ENCODE data around the gene RELN.

DNA sequence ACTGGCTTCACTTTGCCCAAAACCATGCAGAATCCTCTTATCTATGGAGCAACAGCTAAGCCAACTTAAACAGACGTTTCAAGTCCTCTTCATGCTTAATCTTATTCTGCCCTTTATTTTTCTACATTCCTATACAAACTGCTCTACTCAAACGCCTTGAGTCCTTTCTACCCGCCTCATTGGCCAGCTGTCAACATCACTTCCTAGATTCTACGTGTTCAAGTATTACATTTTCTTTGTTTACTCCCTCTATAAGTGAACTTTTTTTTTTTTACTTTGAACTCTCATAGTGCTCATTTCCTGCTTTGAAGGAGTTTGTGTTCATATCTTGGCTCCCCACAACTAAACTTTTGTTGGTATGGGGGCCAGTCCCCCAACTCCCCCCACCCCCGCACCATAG lies 514.5 kb downstream of the RELN start:
- TF ChIP-seq WT1 (tag by site-specific recombination; IDR thresholded peaks at IDR 0.05) = no peak
- TF ChIP-seq YY2 (tag by site-specific recombination; IDR thresholded peaks at IDR 0.05) = no peak
- TF ChIP-seq CTCF (tag by site-specific recombination; IDR thresholded peaks at IDR 0.05) = no peak
- TF ChIP-seq YY1 (tag by site-specific recombination; IDR thresholded peaks at IDR 0.05) = no peak
- TF ChIP-seq, protein P1, sequence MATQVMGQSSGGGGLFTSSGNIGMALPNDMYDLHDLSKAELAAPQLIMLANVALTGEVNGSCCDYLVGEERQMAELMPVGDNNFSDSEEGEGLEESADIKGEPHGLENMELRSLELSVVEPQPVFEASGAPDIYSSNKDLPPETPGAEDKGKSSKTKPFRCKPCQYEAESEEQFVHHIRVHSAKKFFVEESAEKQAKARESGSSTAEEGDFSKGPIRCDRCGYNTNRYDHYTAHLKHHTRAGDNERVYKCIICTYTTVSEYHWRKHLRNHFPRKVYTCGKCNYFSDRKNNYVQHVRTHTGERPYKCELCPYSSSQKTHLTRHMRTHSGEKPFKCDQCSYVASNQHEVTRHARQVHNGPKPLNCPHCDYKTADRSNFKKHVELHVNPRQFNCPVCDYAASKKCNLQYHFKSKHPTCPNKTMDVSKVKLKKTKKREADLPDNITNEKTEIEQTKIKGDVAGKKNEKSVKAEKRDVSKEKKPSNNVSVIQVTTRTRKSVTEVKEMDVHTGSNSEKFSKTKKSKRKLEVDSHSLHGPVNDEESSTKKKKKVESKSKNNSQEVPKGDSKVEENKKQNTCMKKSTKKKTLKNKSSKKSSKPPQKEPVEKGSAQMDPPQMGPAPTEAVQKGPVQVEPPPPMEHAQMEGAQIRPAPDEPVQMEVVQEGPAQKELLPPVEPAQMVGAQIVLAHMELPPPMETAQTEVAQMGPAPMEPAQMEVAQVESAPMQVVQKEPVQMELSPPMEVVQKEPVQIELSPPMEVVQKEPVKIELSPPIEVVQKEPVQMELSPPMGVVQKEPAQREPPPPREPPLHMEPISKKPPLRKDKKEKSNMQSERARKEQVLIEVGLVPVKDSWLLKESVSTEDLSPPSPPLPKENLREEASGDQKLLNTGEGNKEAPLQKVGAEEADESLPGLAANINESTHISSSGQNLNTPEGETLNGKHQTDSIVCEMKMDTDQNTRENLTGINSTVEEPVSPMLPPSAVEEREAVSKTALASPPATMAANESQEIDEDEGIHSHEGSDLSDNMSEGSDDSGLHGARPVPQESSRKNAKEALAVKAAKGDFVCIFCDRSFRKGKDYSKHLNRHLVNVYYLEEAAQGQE (tag by site-specific recombination; IDR thresholded peaks at IDR 0.05) = no peak

Data from HEK293 (cell line).